ENCODE results near the gene ZNRF1. TPM values are rescaled to one million over a fixed set of nuclear protein-coding genes. Genes with fewer than 3 reads are reported as not detected.

ZNRF1 gene
- total and polyA plus RNA-seq, 2 of the 8 experiments (the other 6 are each of a cell fraction or from before 2014, with no cell fraction given): 33.5 to 52.9 TPM

- DNase-seq (ENCODE audit: low read depth in 1 of 2, low spot score in 2 of 2): no peak
- WGBS, 2 experiments (ENCODE audit: extremely low coverage in 1 of 2, insufficient coverage in 1 of 2, insufficient read length in 1 of 2, insufficient replicate concordance in 2 of 2, low coverage in 1 of 2, low lambda C conversion rate in 2 of 2, missing lambda C conversion rate in 1 of 2): 79% methylated on average over 5 of the region's 5 CpGs; no CpG with 5 or more reads in 1 of the 2 experiments
- ChIA-PET POLR2A (ENCODE audit: partially characterized antibody) (interaction anchor here (2.3 kb wide), 1 partner anchor 9 kb away, joined by 5 read pairs; the partner anchor contains the start of gene WDR59), CTCF (ENCODE audit: partially characterized antibody) (interaction anchor here (0.6 to 2.1 kb wide), 3 partner anchors 135 to 259 kb away, joined by 3 to 4 read pairs (median 4); no protein-coding TSS in a partner anchor)
- Histone ChIP-seq H3K79me1 (ENCODE audit: low read depth, low read length) (peaks cover 5% of the 10 kb centered on the region; the same call in 1 of the 2 replicates), H4K91ac (replicated peaks; ENCODE audit: insufficient read length, low read length) (no peak overlapping the region), H2AK5ac (ENCODE audit: low read depth, low read length) (no peak overlapping the region), H3K4ac (replicated peaks; ENCODE audit: insufficient read length, low read depth, low read length) (no peak overlapping the region), H3K23ac (ENCODE audit: insufficient read length) (no peak overlapping the region), H2BK15ac (ENCODE audit: low read length) (no peak overlapping the region), H2BK20ac (ENCODE audit: low read length) (no peak overlapping the region), H2BK12ac (ENCODE audit: low read depth, low read length) (no peak overlapping the region), H4K20me1 (replicated peaks in 1 of 2; ENCODE audit: control insufficient read depth in 1 of 2, insufficient read depth in 2 of 2, low read length in 2 of 2) (peaks cover 3 to 5% of the 10 kb centered on the region in 2 experiments), H3K23me2 (ENCODE audit: low read depth, low read length) (no peaks in the 10 kb centered on the region), H4K8ac (ENCODE audit: extremely low read depth, insufficient read depth, low read length) (no peak overlapping the region), H2BK120ac (replicated peaks; ENCODE audit: low read depth, low read length) (no peak overlapping the region), H4K5ac (ENCODE audit: insufficient read length, low read depth, low read length) (no peak overlapping the region), H2AFZ (ENCODE audit: low read length) (no peak overlapping the region), H3K27ac (ENCODE audit: low read depth, low read length) (no peak overlapping the region), H2BK5ac (ENCODE audit: low read depth, low read length) (no peak overlapping the region), H3K14ac (ENCODE audit: insufficient read length) (no peak overlapping the region), H3K9me3 (ENCODE audit: insufficient read depth in 2 of 2, low read depth in 1 of 2, low read length in 1 of 2) (no peaks in the 10 kb centered on the region), H3K27me3 (replicated peaks in 1 of 4; ENCODE audit: control insufficient read depth in 3 of 4, extremely low read depth in 1 of 4, insufficient read depth in 3 of 4, low read length in 3 of 4) (no peaks in the 10 kb centered on the region; a peak in 1 of 7 replicates), H3K4me1 (replicated peaks in 1 of 4; ENCODE audit: control insufficient read depth in 3 of 4, insufficient read depth in 4 of 4, low read length in 3 of 4) (no peaks in the 10 kb centered on the region; a peak in 2 of 7 replicates), H3K4me3 (ENCODE audit: extremely low read depth in 1 of 4, insufficient read depth in 2 of 4, low read depth in 3 of 4, low read length in 4 of 4) (no peak overlapping the region), H3K36me3 (ENCODE audit: control insufficient read depth in 2 of 4, insufficient read depth in 4 of 4, low read length in 3 of 4) (peaks cover 0 to 16% (median 5%) of the 10 kb centered on the region in 4 experiments; a peak in 5 of 8 replicates), H3K56ac (replicated peaks; ENCODE audit: insufficient read length, low read depth, low read length) (no peak overlapping the region), H3K9ac (replicated peaks in 1 of 4; ENCODE audit: extremely low read depth in 1 of 4, low read depth in 3 of 4, low read length in 3 of 4) (no peak overlapping the region), H3K79me2 (ENCODE audit: control insufficient read depth in 1 of 2, insufficient read depth in 2 of 2, low read length in 2 of 2) (peaks cover 0 to 19% of the 10 kb centered on the region in 2 experiments; a peak in 1 of 4 replicates), H3K4me2 (ENCODE audit: insufficient read depth in 1 of 2, low read depth in 2 of 2, low read length in 2 of 2) (no peak overlapping the region), H3K18ac (ENCODE audit: extremely low read depth, low read length) (no peak overlapping the region)
- no peak for FAIRE-seq
- no peak for TF ChIP-seq RAD21 (IDR thresholded peaks at IDR 0.05 in 1 of 2, conservative IDR thresholded peaks at IDR 0.05 in 1 of 2; ENCODE audit: low read depth in 2 of 2, low read length in 2 of 2)
- no peak for TF ChIP-seq BCL11A (IDR thresholded peaks at IDR 0.05; ENCODE audit: low read depth in 2 of 2, low read length in 2 of 2)
- no peak for TF ChIP-seq SP1 (IDR thresholded peaks at IDR 0.05; ENCODE audit: low read depth, low read length)
- TF ChIP-seq CEBPB (IDR thresholded peaks at IDR 0.05; ENCODE audit: low read depth, low read length): no peak
- no peak for TF ChIP-seq SP4 (IDR thresholded peaks at IDR 0.05; ENCODE audit: low read length)
- TF ChIP-seq MAFK (IDR thresholded peaks at IDR 0.05; ENCODE audit: low read depth, low read length): no peak
- no peak for TF ChIP-seq KDM5A (IDR thresholded peaks at IDR 0.05; ENCODE audit: low read length)
- no peak for TF ChIP-seq BRCA1 (IDR thresholded peaks at IDR 0.05; ENCODE audit: low read depth, low read length)
- no peak for TF ChIP-seq SRF (IDR thresholded peaks at IDR 0.05; ENCODE audit: low read depth, low read length)
- no peak for TF ChIP-seq HDAC6 (IDR thresholded peaks at IDR 0.05; ENCODE audit: low read depth, low read length)
- no peak for TF ChIP-seq YY1 (IDR thresholded peaks at IDR 0.05; ENCODE audit: low read depth, low read length)
- no peak for TF ChIP-seq SUZ12 (IDR thresholded peaks at IDR 0.05; ENCODE audit: low read length)
- no peak for TF ChIP-seq CBX5 (IDR thresholded peaks at IDR 0.05; ENCODE audit: low read depth, low read length)
- no peak for TF ChIP-seq ZNF274 (IDR thresholded peaks at IDR 0.05; ENCODE audit: borderline replicate concordance, extremely low read depth, low read length)
- TF ChIP-seq SIX5 (IDR thresholded peaks at IDR 0.05; ENCODE audit: low read depth, low read length): no peak
- no peak for TF ChIP-seq KDM1A (IDR thresholded peaks at IDR 0.05; ENCODE audit: borderline replicate concordance, low read length)
These were observed 23.2 kb upstream of the ZNRF1 start for GRCh38 chr16:74975591-74975990.

All from H1 (cell line).